Calu3 (cell line): ENCODE measurements around the gene SNX11. TPM values are rescaled to one million over a fixed set of nuclear protein-coding genes. Genes with fewer than 3 reads are reported as not detected.

Experiments used
- BruUV-seq: library from RNA; stranded (reverse); fragments of 400-500 nt; replicated peaks from 2 replicates; lab custom pipeline; 2021; lab: Mats Ljungman, UMichigan
- CTCF ChIA-PET: fragments of 300-600 bp; sonication (Branson Sonifier 250); formaldehyde crosslinking; loops from one replicate; lab custom pipeline; 2022; ENCODE audit warnings: antibody characterized with exemption; lab: Charles Lee
- DNase-seq: peaks from one replicate; pipeline ENCODE4 v3.0.0; 2022
- H3K27ac Mint-ChIP-seq: one replicate; pipeline ENCODE4 v1.8.0; 2022; ENCODE audit warnings: mixed read lengths; ENCODE audit not compliant: unreplicated experiment
- H3K27me3 Mint-ChIP-seq: one replicate; pipeline ENCODE4 v1.8.0; 2022; ENCODE audit warnings: mixed read lengths; ENCODE audit not compliant: unreplicated experiment
- H3K36me3 Mint-ChIP-seq: one replicate; pipeline ENCODE4 v1.8.0; 2022; ENCODE audit warnings: mild to moderate bottlenecking, moderate library complexity, mixed read lengths; ENCODE audit not compliant: insufficient read depth, unreplicated experiment
- H3K4me1 Mint-ChIP-seq: one replicate; pipeline ENCODE4 v1.8.0; 2022; ENCODE audit warnings: mild to moderate bottlenecking, low read depth, mixed read lengths; ENCODE audit not compliant: unreplicated experiment
- H3K4me3 Mint-ChIP-seq: one replicate; pipeline ENCODE4 v1.8.0; 2022; ENCODE audit warnings: mild to moderate bottlenecking, low read depth, moderate library complexity, mixed read lengths; ENCODE audit not compliant: unreplicated experiment
- H3K9me3 Mint-ChIP-seq: one replicate; pipeline ENCODE4 v1.8.0; 2022; ENCODE audit warnings: low read depth, mixed read lengths; ENCODE audit not compliant: unreplicated experiment
- intact Hi-C: fragments of 100-400 bp; cut with micrococcal nuclease; formaldehyde crosslinking; loops from one replicate; pipeline ENCODE4 v1.10.0; 2022; ENCODE audit not compliant: unreplicated experiment
- microRNA-seq: library from miRNA; unstranded; fragments of <30 nt; microRNA quantifications from one replicate; pipeline ENCODE4 v1.2.0, GENCODE V29; 2022
- total RNA-seq: library from RNA; stranded (reverse); gene quantifications from 2 replicates; pipeline ENCODE4 v1.2.3, GENCODE V29; 2022
- TF ChIP-seq, protein P1 (sequence below): fragments of 200-600 bp; IDR thresholded peaks from one replicate; pipeline ENCODE4 v1.8.0; 2022; ENCODE audit warnings: antibody characterized with exemption; ENCODE audit not compliant: unreplicated experiment

Gene SNX11
- total RNA-seq, 1 experiment from 2014 or later, result 29.4 TPM

DNA sequence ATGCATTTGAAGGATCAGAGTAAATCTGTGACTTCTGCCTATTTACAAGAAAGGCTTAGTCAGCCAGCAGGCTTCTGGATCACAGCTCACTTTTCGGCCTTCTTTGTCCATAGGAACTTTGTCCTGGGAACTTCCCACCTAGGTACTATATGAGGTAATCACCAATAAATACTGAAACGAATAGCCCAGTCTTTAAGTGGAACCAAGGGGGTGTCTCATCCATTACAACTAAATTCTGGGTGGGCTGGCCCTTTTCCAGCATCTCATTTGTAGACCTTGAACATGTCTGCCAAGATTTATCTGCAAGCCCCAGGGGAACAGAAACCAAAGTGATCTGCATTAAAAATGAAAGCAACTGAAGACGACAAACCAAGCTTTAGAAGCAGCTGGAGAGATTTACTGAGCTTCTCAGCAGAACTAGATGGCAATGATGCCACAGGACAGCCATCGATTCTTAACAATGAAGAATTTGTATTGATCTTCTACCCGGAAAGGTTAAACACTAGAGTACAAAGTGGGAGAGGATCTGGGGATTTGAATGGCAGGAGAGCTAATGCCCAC is 55.5 kb downstream of the SNX11 start:
- intact Hi-C loops, result loop anchor here (5.0 kb wide), 1 partner anchor 94 kb away; no protein-coding TSS in a partner anchor
- Mint-ChIP-seq H3K4me3 (peak overlapping the region; percentile 46), H3K27ac (peak overlapping the region; percentile 51), H3K9me3 (no peaks in the 10 kb centered on the region), H3K27me3 (no peaks in the 10 kb centered on the region), H3K4me1 (peaks cover 18% of the 10 kb centered on the region), H3K36me3 (no peaks in the 10 kb centered on the region)
- CTCF ChIA-PET, result interaction anchor here (0.5 to 1.5 kb wide), 7 partner anchors 9 to 452 kb away, joined by 3 to 5 read pairs (median 3); partner anchors contain the start of gene HOXB8
- no TSS peak for BruUV-seq
- DNase-seq, result peak; percentile 15
- TF ChIP-seq, protein P1, sequence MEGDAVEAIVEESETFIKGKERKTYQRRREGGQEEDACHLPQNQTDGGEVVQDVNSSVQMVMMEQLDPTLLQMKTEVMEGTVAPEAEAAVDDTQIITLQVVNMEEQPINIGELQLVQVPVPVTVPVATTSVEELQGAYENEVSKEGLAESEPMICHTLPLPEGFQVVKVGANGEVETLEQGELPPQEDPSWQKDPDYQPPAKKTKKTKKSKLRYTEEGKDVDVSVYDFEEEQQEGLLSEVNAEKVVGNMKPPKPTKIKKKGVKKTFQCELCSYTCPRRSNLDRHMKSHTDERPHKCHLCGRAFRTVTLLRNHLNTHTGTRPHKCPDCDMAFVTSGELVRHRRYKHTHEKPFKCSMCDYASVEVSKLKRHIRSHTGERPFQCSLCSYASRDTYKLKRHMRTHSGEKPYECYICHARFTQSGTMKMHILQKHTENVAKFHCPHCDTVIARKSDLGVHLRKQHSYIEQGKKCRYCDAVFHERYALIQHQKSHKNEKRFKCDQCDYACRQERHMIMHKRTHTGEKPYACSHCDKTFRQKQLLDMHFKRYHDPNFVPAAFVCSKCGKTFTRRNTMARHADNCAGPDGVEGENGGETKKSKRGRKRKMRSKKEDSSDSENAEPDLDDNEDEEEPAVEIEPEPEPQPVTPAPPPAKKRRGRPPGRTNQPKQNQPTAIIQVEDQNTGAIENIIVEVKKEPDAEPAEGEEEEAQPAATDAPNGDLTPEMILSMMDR, result no peak

DNA sequence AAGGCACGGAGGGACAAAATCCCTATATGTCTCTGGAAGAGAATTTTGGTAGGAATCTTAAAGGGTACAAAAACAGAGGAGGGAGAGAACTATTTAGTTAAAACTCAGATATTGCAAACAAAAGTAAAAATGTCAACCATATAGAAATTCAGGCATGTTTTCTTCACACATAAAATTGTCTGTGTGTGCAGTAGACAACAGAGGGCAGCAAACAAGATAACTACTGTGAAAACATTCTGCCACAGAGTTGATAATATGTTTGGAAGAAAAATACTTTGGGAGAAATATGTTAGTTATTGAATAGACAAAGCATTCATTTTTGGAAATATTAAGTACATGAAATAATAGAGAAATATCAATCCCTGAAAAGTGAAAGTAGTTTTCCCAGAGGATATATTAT is 56.2 kb downstream of the SNX11 start:
- intact Hi-C loops, result loop anchor here (5.0 kb wide), 1 partner anchor 93 kb away; no protein-coding TSS in a partner anchor
- no TSS peak for BruUV-seq
- DNase-seq, result no peak
- Mint-ChIP-seq H3K27me3 (no peaks in the 10 kb centered on the region), H3K36me3 (no peaks in the 10 kb centered on the region), H3K4me1 (peaks cover 18% of the 10 kb centered on the region), H3K9me3 (no peaks in the 10 kb centered on the region), H3K4me3 (no peak overlapping the region), H3K27ac (peak overlapping the region; percentile 51)
- CTCF ChIA-PET, result interaction anchor here (0.5 to 1.5 kb wide), 4 partner anchors 10 to 189 kb away, joined by 3 to 5 read pairs (median 3); no protein-coding TSS in a partner anchor
- TF ChIP-seq, protein P1, result no peak

- no peaks in the 10 kb centered on the region for H3K4me1 Mint-ChIP-seq
- BruUV-seq, result no TSS peak
Measured at GRCh38 chr17:48169926-48170325, 62.4 kb downstream of the SNX11 start.

More at GRCh38 chr17:48169926-48170325, 62.4 kb downstream of the SNX11 start:
- no peaks in the 10 kb centered on the region for H3K27me3 Mint-ChIP-seq
- intact Hi-C loops, result no loop called here
- no peak for DNase-seq
- H3K27ac Mint-ChIP-seq, result no peak overlapping the region
- H3K36me3 Mint-ChIP-seq, result no peaks in the 10 kb centered on the region
- H3K9me3 Mint-ChIP-seq, result no peaks in the 10 kb centered on the region
- no peak overlapping the region for H3K4me3 Mint-ChIP-seq
- CTCF ChIA-PET, result interaction anchor here (0.6 kb wide), 1 partner anchor 351 kb away, joined by 3 read pairs; no protein-coding TSS in a partner anchor
- TF ChIP-seq, protein P1, result no peak

Small RNAs within 50 kb of the gene (microRNA-seq; reads per million reads assigned to microRNA genes)
- gene MIR1203, result not detected

Other genes with a start within 250 kb of the SNX11 start
- 21.5 and 22.4 TPM in 2 replicates for gene SP2, start 211.5 kb upstream of the SNX11 start, total RNA-seq
- gene PNPO, start 166.2 kb upstream of the SNX11 start, total RNA-seq, result 88.0 and 98.5 TPM in 2 replicates
- gene PRR15L, start 149.9 kb upstream of the SNX11 start, total RNA-seq, result 30.2 and 49.1 TPM in 2 replicates
- 431 and 457 TPM in 2 replicates for gene CDK5RAP3, start 136.7 kb upstream of the SNX11 start, total RNA-seq
- gene COPZ2, start 70.0 kb upstream of the SNX11 start, total RNA-seq, result 1.1 and 1.2 TPM in 2 replicates
- gene NFE2L1, start 59.4 kb upstream of the SNX11 start, total RNA-seq, result 216 and 247 TPM in 2 replicates
- gene CBX1, start 6.3 kb upstream of the SNX11 start, total RNA-seq, result 111 and 126 TPM in 2 replicates